GM23338 (cell line): ENCODE measurements around the gene PEAK3.

Source experiments
- EZH2 ChIP-seq: fragments of 200-600 bp; sonication (generic); IDR thresholded peaks from one replicate; pipeline ENCODE4 v1.8.0; 2017; ENCODE audit warnings: antibody characterized with exemption, mild to moderate bottlenecking, low read depth; ENCODE audit not compliant: unreplicated experiment
- EZH2phosphoT487 ChIP-seq: fragments of 200-600 bp; sonication (generic); IDR thresholded peaks from one replicate; pipeline ENCODE4 v1.8.1; 2018; ENCODE audit warnings: antibody characterized with exemption; ENCODE audit not compliant: unreplicated experiment
- NANOG ChIP-seq: IDR thresholded peaks from 2 replicates; pipeline ENCODE4 v1.6.1; 2016; ENCODE audit warnings: antibody characterized with exemption, borderline replicate concordance
- POLR2AphosphoS5 ChIP-seq: IDR thresholded peaks from 2 replicates; pipeline ENCODE4 v1.6.1; 2016; ENCODE audit warnings: antibody characterized with exemption, low read depth
- STAT1 ChIP-seq: IDR thresholded peaks from one replicate; pipeline ENCODE4 v1.6.1; 2016; ENCODE audit warnings: antibody characterized with exemption; ENCODE audit not compliant: unreplicated experiment
- ZNF114 ChIP-seq: fragments of 250-450 bp; sonication (Bioruptor Pico); IDR thresholded peaks from 2 replicates; pipeline ENCODE4 v1.5.0; 2020; ENCODE audit warnings: mild to moderate bottlenecking, moderate library complexity
- TF ChIP-seq, protein P1 (sequence below), 2 experiments: fragments of 200-600 bp in 1 of 2; sonication (generic) in 1 of 2; conservative IDR thresholded peaks; 2 replicates each; pipeline versions ENCODE4 v1.5.1 to v1.6.1; 2016 to 2017; ENCODE audit warnings: antibody characterized with exemption in 2 of 2, low read depth in 2 of 2, mild to moderate bottlenecking in 2 of 2, moderate library complexity in 1 of 2
- TF ChIP-seq, protein P2 (sequence below): IDR thresholded peaks from one replicate; pipeline ENCODE4 v1.6.1; 2018; ENCODE audit warnings: antibody characterized with exemption; ENCODE audit not compliant: unreplicated experiment

DNA sequence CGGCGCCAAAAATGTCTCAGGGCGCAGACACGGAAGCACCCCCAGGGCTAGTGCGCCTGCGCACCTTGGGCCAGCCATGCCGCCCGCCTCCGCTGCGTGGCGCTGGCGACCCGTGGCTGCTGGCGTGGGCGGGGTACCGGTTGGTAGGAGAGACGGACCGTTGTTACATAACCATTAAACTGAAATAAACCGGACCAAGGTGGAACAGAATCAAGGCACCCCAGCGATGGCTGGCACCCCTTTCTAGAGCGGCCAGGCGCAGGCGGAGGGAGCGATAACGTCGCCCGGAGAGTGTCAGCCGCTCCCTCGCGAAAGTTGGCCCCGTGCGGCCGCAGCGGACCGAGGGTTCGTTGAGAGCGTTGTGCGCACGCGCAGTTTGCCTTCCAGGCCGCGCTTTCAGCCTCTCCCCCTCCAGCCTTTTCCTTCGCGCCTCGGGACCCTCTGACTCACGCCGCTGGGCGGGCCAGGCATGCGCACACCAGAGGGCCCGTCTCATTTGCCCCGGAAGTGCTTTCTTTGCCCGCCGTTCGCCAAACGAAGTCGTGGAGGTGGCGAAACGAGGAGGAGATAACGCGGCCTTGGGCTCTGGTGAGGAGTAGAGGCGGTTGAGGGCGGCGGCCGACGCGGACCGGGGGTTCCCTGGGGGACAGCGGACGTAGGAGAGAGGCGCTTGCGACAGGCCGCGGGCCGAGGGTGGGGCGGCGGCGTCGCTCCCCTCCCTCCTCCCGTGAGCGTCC is 45.5 kb downstream of the PEAK3 start, which contains the start of the genes PLEKHJ1 and SF3A2:
- TF ChIP-seq, protein P1, sequence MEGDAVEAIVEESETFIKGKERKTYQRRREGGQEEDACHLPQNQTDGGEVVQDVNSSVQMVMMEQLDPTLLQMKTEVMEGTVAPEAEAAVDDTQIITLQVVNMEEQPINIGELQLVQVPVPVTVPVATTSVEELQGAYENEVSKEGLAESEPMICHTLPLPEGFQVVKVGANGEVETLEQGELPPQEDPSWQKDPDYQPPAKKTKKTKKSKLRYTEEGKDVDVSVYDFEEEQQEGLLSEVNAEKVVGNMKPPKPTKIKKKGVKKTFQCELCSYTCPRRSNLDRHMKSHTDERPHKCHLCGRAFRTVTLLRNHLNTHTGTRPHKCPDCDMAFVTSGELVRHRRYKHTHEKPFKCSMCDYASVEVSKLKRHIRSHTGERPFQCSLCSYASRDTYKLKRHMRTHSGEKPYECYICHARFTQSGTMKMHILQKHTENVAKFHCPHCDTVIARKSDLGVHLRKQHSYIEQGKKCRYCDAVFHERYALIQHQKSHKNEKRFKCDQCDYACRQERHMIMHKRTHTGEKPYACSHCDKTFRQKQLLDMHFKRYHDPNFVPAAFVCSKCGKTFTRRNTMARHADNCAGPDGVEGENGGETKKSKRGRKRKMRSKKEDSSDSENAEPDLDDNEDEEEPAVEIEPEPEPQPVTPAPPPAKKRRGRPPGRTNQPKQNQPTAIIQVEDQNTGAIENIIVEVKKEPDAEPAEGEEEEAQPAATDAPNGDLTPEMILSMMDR (conservative IDR thresholded peaks at IDR 0.05; ENCODE audit: low read depth in 2 of 2), result peak; percentile 81 to 96
- TF ChIP-seq ZNF114, result no peak
- TF ChIP-seq, protein P2, sequence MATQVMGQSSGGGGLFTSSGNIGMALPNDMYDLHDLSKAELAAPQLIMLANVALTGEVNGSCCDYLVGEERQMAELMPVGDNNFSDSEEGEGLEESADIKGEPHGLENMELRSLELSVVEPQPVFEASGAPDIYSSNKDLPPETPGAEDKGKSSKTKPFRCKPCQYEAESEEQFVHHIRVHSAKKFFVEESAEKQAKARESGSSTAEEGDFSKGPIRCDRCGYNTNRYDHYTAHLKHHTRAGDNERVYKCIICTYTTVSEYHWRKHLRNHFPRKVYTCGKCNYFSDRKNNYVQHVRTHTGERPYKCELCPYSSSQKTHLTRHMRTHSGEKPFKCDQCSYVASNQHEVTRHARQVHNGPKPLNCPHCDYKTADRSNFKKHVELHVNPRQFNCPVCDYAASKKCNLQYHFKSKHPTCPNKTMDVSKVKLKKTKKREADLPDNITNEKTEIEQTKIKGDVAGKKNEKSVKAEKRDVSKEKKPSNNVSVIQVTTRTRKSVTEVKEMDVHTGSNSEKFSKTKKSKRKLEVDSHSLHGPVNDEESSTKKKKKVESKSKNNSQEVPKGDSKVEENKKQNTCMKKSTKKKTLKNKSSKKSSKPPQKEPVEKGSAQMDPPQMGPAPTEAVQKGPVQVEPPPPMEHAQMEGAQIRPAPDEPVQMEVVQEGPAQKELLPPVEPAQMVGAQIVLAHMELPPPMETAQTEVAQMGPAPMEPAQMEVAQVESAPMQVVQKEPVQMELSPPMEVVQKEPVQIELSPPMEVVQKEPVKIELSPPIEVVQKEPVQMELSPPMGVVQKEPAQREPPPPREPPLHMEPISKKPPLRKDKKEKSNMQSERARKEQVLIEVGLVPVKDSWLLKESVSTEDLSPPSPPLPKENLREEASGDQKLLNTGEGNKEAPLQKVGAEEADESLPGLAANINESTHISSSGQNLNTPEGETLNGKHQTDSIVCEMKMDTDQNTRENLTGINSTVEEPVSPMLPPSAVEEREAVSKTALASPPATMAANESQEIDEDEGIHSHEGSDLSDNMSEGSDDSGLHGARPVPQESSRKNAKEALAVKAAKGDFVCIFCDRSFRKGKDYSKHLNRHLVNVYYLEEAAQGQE, result no peak
- no peak for TF ChIP-seq EZH2phosphoT487
- TF ChIP-seq POLR2AphosphoS5, result peak; percentile 88
- no peak for TF ChIP-seq EZH2
- TF ChIP-seq NANOG, result no peak
- no peak for TF ChIP-seq STAT1
